H4 (cell line): Measurements from ENCODE around the gene NUBPL. TPM values are rescaled to one million over a fixed set of nuclear protein-coding genes. Genes with fewer than 3 reads are reported as not detected.
"Not testable (repeated sequence)": the region's sequence is repeated elsewhere in the genome, so short reads cannot be mapped to it uniquely, and the experiment has no call there.

Source experiments
- DNase-seq: peaks from one replicate; pipeline ENCODE4 v3.0.0-alpha.2; 2015; ENCODE audit warnings: low spot score
- total RNA-seq: library from RNA; depleted of rRNA; stranded (reverse); fragments of >200 nt; shearing (Covaris generic); gene quantifications from 2 replicates; pipeline ENCODE4 v1.2.3, GENCODE V29; 2014

NUBPL gene
- total RNA-seq, 1 experiment from 2014 or later = 17.3 TPM

GRCh38 chr14:31877255-31877798 is 316.1 kb downstream of the NUBPL start:
- DNase-seq = no peak

DNA sequence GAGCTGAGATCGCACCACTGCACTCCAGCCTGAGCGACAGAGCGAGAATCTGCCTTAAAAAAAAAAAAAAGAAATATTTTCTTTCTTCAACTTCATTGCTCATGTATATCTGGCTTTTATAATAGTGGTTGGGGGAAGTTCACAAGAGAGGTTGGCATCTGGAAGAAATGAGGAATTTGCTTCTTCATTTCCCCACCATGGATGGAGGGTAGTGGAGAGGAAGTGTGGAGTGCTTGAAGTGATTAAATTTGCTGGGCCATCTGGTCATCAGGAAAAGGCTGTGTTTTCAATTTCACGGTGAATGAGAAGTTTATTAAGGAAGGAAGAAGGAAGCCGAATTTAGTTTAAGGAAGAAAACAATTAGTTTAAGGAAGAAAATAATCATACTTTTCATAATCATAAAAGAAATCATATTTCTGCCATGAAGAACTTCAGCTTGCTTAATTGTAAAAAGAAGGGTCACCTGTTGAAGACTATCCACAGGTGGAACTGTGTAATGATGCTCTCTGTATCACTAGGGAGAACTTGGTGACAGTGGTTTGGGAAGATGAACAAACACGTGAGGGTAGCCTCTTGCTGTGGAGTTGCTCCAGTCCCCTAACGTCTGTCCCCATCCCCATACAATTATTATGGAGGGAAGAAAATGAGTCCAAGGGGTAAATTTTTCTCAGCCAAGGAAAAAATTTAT is 318.6 kb downstream of the NUBPL start:
- no peak for DNase-seq

DNA sequence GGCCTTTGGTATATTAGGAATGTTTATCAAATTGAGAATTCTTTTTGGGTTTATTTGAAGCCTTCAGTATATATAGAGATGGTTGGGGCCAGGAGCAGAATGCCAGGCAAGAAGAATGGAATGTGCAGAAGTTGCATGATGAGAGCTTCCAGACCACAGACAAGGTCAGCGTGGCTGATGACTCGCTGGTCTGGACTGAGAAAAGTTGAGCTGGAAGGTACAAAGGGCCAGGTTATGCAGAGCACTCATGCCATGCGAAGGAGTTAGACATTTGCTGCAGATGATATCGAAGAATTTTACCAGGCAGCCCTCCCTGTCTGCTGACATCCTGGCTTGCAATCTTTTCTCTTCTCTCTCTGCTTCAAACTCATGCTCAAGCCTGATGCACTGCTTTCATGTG is 319.7 kb downstream of the NUBPL start:
- peak; percentile 39 for DNase-seq

DNA sequence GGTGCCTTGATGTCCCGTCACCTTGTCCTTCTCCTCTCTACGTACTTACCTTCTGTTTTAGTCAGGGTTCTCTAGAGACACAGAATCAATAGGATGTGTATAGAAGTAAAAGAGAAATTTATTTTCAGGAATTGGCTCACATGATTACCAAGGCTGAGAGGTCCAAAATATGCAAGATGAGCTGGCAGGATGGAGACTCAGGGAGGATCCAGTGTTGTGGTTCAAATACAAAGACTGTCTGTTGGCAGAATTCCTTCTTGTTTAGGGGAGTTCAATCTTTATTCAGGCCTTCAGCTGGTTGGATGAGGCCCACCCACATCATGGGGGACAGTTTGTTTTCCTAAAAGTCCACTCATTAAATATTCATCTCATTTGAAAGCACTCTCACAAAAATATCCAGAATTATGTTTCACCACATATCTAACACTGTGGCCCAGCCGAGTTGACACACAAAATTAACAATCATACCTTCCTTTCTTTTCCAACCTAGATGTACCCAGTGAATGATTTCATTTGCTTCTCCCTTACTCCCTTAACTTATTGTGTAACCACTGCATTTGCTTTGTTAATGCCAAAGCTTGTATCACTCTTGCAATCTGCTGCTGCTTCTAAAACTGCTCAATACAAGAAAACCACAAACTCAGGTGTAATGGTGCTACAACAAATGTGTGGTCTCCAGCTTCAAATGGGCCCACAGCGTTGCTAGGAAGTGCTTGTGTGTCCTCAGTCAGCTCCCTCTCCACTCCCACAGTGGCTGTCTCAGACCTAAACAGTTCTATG is 320.5 kb downstream of the NUBPL start:
- DNase-seq = no peak

- no peak for DNase-seq
These were observed 323.0 kb downstream of the NUBPL start for GRCh38 chr14:31884238-31884637.

DNA sequence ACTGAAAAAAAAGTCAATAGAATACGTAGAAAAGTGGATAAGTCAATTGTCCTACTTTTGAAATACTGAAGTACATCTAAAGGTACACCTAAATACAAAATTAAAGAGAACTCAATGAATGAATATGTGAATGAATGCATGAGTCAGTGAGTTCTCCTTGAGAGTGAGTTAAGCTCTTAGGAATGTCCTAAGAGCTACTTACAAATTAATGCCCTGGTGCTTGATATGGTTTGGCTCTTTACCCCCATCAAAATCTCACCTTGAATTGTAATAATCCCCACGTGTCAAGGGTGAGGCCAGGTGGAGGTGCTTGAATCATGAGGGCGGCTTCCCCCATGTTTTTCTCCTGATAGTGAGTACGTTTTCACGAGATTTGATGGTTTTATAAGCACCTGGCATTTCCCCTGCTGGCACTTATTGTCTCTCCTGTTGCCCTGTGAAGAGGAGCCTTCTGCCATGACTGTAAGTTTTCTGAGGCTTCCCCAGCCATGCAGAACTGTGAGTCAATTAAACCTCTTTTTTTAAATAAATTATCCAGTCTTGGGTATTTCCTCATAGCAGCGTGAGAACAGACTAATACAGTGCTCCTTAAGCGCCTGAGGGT is 323.7 kb downstream of the NUBPL start:
- DNase-seq = no peak

- DNase-seq = no peak
These were observed 325.1 kb downstream of the NUBPL start for GRCh38 chr14:31886156-31886835.

GRCh38 chr14:31887929-31888580 is 326.9 kb downstream of the NUBPL start:
- no peak for DNase-seq

GRCh38 chr14:31889297-31889696 is 328.1 kb downstream of the NUBPL start:
- no peak for DNase-seq

DNA sequence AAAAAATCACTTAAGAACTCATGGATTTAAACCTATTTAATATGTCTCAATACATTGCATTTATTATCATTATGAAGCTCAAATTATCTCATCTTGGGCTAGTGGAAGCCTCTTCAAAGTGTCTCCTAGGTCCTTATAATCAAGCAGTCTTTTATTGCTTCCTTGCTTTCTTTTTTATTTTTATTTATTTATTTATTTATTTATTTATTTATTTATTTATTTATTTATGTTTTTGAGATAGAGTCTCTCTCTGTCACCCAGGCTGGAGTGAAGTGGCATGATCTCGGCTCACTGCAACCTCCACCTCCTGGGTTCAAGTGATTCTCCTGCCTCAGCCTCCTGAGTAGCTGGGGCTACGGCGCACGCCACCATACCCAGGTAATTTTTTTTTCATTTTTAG is 329.0 kb downstream of the NUBPL start:
- DNase-seq = not testable (repeated sequence)

DNA sequence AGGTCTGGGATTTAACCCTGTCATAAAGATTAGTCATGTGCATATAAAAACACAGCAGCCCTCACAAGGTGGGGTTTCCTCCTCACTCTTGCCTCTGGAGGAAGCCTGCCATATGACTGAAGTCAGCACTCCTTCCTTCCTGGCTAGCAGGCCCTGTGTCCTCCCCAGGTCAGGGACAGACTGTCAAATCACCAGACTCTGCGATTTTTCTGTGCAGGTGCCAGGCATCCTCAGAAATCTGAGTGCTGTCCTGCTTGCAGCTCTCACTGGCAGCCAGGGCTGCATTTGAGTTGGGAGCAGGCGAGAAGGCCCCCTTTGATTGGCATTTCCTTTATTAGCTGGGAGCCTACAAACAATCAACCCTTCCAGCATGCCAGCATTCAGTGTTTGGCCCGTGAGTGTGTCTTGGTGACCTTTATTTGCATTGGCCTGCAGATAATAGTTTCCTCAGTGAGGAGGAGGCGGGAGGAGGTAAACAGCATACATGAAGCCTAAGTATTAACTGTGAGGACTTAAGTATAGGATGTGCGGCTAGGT is 332.1 kb downstream of the NUBPL start:
- DNase-seq = no peak

- no peak for DNase-seq
These were observed 333.1 kb downstream of the NUBPL start for GRCh38 chr14:31894351-31894750.

DNA sequence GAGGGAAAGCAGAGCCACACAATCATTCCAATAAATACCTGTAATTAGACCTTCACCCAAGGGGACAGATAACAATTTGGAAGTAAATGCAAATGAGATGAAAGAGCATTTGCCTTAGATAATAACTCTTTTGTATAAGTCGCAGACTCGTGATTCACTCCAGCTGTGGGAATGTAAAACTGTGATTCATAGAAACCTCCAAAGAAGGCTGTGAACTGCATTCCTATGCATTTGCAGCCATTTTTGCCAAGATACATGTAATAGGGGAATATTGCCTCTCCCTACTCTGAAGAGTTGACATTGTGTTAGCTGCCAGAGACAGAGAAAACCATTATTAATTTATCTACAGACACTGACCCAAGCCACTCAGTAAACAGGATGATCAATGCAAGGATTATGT is 334.0 kb downstream of the NUBPL start:
- DNase-seq = no peak

GRCh38 chr14:31895646-31896045 is 334.4 kb downstream of the NUBPL start:
- DNase-seq = no peak

DNA sequence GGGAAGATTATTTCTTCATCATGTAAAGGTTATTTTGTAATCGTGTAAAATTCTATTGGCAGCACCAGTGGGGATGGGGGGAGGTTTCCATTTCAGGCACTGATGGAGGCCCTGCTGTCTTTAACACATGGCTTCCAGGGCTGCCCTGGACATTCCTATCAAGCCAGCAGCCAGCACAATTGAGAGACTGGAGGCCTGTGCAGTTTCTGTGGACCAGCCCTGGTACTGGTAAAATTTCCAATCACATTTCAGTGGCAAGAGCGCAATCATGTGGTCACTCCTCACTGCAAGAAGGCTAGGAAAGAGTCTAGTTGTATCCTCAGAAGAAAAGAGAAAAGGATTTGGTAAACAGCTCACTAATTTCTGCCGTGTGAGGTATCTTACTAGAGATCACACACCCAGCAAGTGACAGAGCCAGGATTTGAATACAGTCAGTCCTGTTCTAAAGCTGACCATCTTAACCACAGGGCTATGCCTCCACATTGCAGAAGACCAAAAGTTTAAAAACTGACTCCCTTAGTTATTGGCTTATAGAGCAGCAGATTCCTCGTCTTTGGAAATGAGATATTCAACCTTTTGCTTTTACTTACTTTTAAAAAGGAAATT is 336.5 kb downstream of the NUBPL start:
- no peak for DNase-seq

- DNase-seq = no peak
These were observed 337.8 kb downstream of the NUBPL start for GRCh38 chr14:31898838-31899528.

GRCh38 chr14:31902002-31902401 is 340.8 kb downstream of the NUBPL start:
- no peak for DNase-seq

GRCh38 chr14:31902945-31903646 is 341.9 kb downstream of the NUBPL start:
- DNase-seq = no peak

DNA sequence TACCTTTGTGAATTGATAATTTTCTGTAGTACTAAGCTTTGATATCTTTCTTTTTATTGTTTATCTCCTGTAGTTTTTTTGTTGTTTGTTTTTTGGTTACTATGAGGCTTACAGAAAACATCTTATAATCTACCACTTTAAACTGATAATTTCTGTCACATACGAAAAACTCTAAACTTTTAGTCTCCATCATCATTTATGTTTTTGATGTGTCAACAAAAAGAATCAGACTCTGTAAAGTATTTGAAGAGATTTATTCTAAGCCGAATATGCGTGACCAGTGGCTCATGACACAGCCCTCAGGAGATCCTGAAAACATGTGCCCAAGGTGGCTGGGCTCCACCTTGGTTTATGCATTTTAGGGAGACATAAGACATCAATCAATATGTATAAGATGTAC is 348.8 kb downstream of the NUBPL start:
- DNase-seq = no peak
